IMR-90 (cell line): ENCODE data around the gene ADGRA3. TPM values are rescaled to one million over a fixed set of nuclear protein-coding genes. Genes with fewer than 3 reads are reported as not detected.

ENCODE experiments used
- ATAC-seq: fragments of 200-7000 bp; cut with Tn5 transposase; 2 replicates; pipeline ENCODE4 v1.9.1; 2020; ENCODE audit warnings: low read depth, mild to moderate bottlenecking, moderate library complexity
- BruUV-seq: library from RNA; stranded (reverse); fragments of 400-500 nt; replicated peaks from 2 replicates; lab custom pipeline; 2021; lab: Mats Ljungman, UMichigan
- CTCF ChIA-PET: fragments of 300-600 bp; formaldehyde crosslinking; extraction: SDS; loops from one replicate; lab custom pipeline; 2021; ENCODE audit warnings: antibody characterized with exemption; lab: Yijun Ruan, JAX
- POLR2A ChIA-PET: fragments of 300-600 bp; sonication (Branson Sonifier 250); formaldehyde crosslinking; loops from one replicate; lab custom pipeline; 2022; ENCODE audit warnings: antibody characterized with exemption; ENCODE audit not compliant: unreplicated experiment; lab: Charles Lee
- DNase-seq: peaks from one replicate; pipeline ENCODE4 v3.0.0; 2013
- H2AFZ ChIP-seq: replicated peaks from 2 replicates; pipeline ENCODE3; 2013; ENCODE audit warnings: low read length, mild to moderate bottlenecking; ENCODE audit not compliant: poor library complexity
- H2AK5ac ChIP-seq: 2 replicates; pipeline ENCODE4 v1.6.1; 2013; ENCODE audit warnings: low read depth, low read length, inconsistent platforms
- H2AK9ac ChIP-seq: replicated peaks from 2 replicates; pipeline ENCODE3; 2013; ENCODE audit warnings: mild to moderate bottlenecking, low read depth, low read length, moderate library complexity; ENCODE audit not compliant: poor library complexity
- H2BK120ac ChIP-seq: 2 replicates; pipeline ENCODE4 v1.6.1; 2013; ENCODE audit warnings: low read depth, low read length, inconsistent platforms
- H2BK15ac ChIP-seq: 3 replicates; pipeline ENCODE4 v1.6.1; 2013; ENCODE audit warnings: low read depth, low read length, inconsistent platforms
- H2BK20ac ChIP-seq: 2 replicates; pipeline ENCODE4 v1.6.1; 2013; ENCODE audit warnings: low read depth, mild to moderate bottlenecking, inconsistent platforms, low read length, moderate library complexity
- H2BK5ac ChIP-seq: 2 replicates; pipeline ENCODE4 v1.6.1; 2013; ENCODE audit warnings: mild to moderate bottlenecking, low read depth, low read length, inconsistent platforms; ENCODE audit not compliant: poor library complexity, severe bottlenecking
- H3K14ac ChIP-seq: replicated peaks from 2 replicates; pipeline ENCODE4 v1.6.1; 2013; ENCODE audit warnings: low read depth, low read length, inconsistent platforms
- H3K18ac ChIP-seq: 2 replicates; pipeline ENCODE4 v1.6.1; 2013; ENCODE audit warnings: low read depth, low read length, control low read depth
- H3K23ac ChIP-seq: 2 replicates; pipeline ENCODE4 v1.6.1; 2013; ENCODE audit warnings: low read depth, low read length, inconsistent platforms
- H3K27ac ChIP-seq: 2 replicates; pipeline ENCODE4 v1.5.1; 2013; ENCODE audit warnings: mild to moderate bottlenecking, control low read depth, low read length; ENCODE audit not compliant: insufficient read depth
- H3K27me3 ChIP-seq: 2 replicates; pipeline ENCODE4 v1.6.1; 2013; ENCODE audit warnings: low read length; ENCODE audit not compliant: control insufficient read depth, insufficient read depth
- H3K36me3 ChIP-seq: 2 replicates; pipeline ENCODE4 v1.6.1; 2013; ENCODE audit warnings: low read length, mixed read lengths; ENCODE audit not compliant: control insufficient read depth, insufficient read depth
- H3K4ac ChIP-seq: 2 replicates; pipeline ENCODE4 v1.6.1; 2013; ENCODE audit warnings: low read depth, low read length, inconsistent platforms
- H3K4me1 ChIP-seq: 2 replicates; pipeline ENCODE4 v1.6.1; 2013; ENCODE audit warnings: low read length, mixed read lengths; ENCODE audit not compliant: control insufficient read depth, insufficient read depth
- H3K4me2 ChIP-seq: 2 replicates; pipeline ENCODE4 v1.6.1; 2013; ENCODE audit warnings: low read depth, mild to moderate bottlenecking, control low read depth, low read length, moderate library complexity
- H3K4me3 ChIP-seq: 2 replicates; pipeline ENCODE4 v1.5.1; 2013; ENCODE audit warnings: low read depth, mild to moderate bottlenecking, control low read depth, low read length, moderate library complexity; ENCODE audit not compliant: insufficient read depth
- H3K56ac ChIP-seq: 2 replicates; pipeline ENCODE4 v1.6.1; 2013; ENCODE audit warnings: low read length, inconsistent platforms; ENCODE audit not compliant: insufficient read depth; ENCODE audit errors: extremely low read depth
- H3K79me1 ChIP-seq, 2 experiments: 2 replicates each; pipeline ENCODE4 v1.6.1; 2013; ENCODE audit warnings: low read length in 2 of 2, inconsistent platforms in 1 of 2, low read depth in 1 of 2
- H3K9ac ChIP-seq: 2 replicates; pipeline ENCODE4 v1.6.1; 2013; ENCODE audit warnings: low read depth, low read length, control low read depth
- H3K9me1 ChIP-seq: 2 replicates; pipeline ENCODE4 v1.6.1; 2013; ENCODE audit warnings: low read length, inconsistent platforms; ENCODE audit not compliant: insufficient read depth
- H3K9me3 ChIP-seq: 2 replicates; pipeline ENCODE4 v1.6.1; 2013; ENCODE audit warnings: low read length; ENCODE audit not compliant: control insufficient read depth, insufficient read depth
- H4K20me1 ChIP-seq: 2 replicates; pipeline ENCODE4 v1.6.1; 2013; ENCODE audit warnings: low read length, inconsistent platforms; ENCODE audit not compliant: insufficient read depth
- H4K5ac ChIP-seq: 2 replicates; pipeline ENCODE4 v1.6.1; 2013; ENCODE audit warnings: mild to moderate bottlenecking, low read depth, low read length, control low read depth
- H4K8ac ChIP-seq, 2 experiments: 2 replicates each; pipeline ENCODE4 v1.6.1; 2013; ENCODE audit warnings: low read depth in 2 of 2, low read length in 2 of 2, control low read depth in 1 of 2, inconsistent platforms in 1 of 2
- H4K91ac ChIP-seq: 2 replicates; pipeline ENCODE4 v1.6.1; 2013; ENCODE audit warnings: low read depth, low read length, inconsistent platforms; ENCODE audit not compliant: insufficient read depth
- BHLHE40 ChIP-seq: fragments of 150-350 bp; IDR thresholded peaks from 2 replicates; pipeline ENCODE4 v1.6.1; 2016; ENCODE audit warnings: mild to moderate bottlenecking, low read depth, low read length
- CEBPB ChIP-seq: IDR thresholded peaks from 2 replicates; pipeline ENCODE4 v1.6.1; 2012; ENCODE audit warnings: low read depth, low read length, improper control_type of control experiment
- CHD1 ChIP-seq: IDR thresholded peaks from 2 replicates; pipeline ENCODE4 v1.6.1; 2012; ENCODE audit warnings: low read depth, low read length, improper control_type of control experiment
- CTCF ChIP-seq: conservative IDR thresholded peaks from 2 replicates; pipeline ENCODE4 v1.5.1; 2012; ENCODE audit warnings: mild to moderate bottlenecking, low read depth, low read length, improper control_type of control experiment
- ELK1 ChIP-seq: fragments of 150-350 bp; IDR thresholded peaks from 2 replicates; pipeline ENCODE4 v1.6.1; 2016; ENCODE audit warnings: low read depth, mild to moderate bottlenecking, low read length, moderate library complexity, borderline replicate concordance
- FOS ChIP-seq: fragments of 150-350 bp; IDR thresholded peaks from 2 replicates; pipeline ENCODE4 v1.6.1; 2016; ENCODE audit warnings: low read depth, low read length
- MAFK ChIP-seq: IDR thresholded peaks from 2 replicates; pipeline ENCODE4 v1.6.1; 2012; ENCODE audit warnings: low read depth, low read length, improper control_type of control experiment
- MAZ ChIP-seq: IDR thresholded peaks from 2 replicates; pipeline ENCODE4 v1.6.1; 2012; ENCODE audit warnings: low read depth, mild to moderate bottlenecking, low read length, improper control_type of control experiment, moderate library complexity, borderline replicate concordance
- MXI1 ChIP-seq: IDR thresholded peaks from 2 replicates; pipeline ENCODE4 v1.6.1; 2012; ENCODE audit warnings: low read depth, mild to moderate bottlenecking, low read length, moderate library complexity, borderline replicate concordance
- NFE2L2 ChIP-seq: fragments of 150-350 bp; IDR thresholded peaks from 2 replicates; pipeline ENCODE4 v1.6.1; 2016; ENCODE audit warnings: low read depth, mild to moderate bottlenecking, low read length
- POLR2A ChIP-seq: IDR thresholded peaks from 2 replicates; pipeline ENCODE4 v1.6.1; 2012; ENCODE audit warnings: mild to moderate bottlenecking, low read depth, low read length
- RAD21 ChIP-seq: IDR thresholded peaks from 2 replicates; pipeline ENCODE4 v1.6.1; 2012; ENCODE audit warnings: low read length, improper control_type of control experiment
- RCOR1 ChIP-seq: IDR thresholded peaks from 2 replicates; pipeline ENCODE4 v1.6.1; 2012; ENCODE audit warnings: mild to moderate bottlenecking, low read length, improper control_type of control experiment; ENCODE audit not compliant: insufficient replicate concordance
- RFX5 ChIP-seq: IDR thresholded peaks from 2 replicates; pipeline ENCODE4 v1.8.0; 2012; ENCODE audit warnings: low read depth, mild to moderate bottlenecking, low read length, moderate library complexity
- SMC3 ChIP-seq: fragments of 150-350 bp; IDR thresholded peaks from 2 replicates; pipeline ENCODE4 v1.6.1; 2016; ENCODE audit warnings: low read depth, mild to moderate bottlenecking, antibody characterized with exemption, low read length, moderate library complexity
- USF2 ChIP-seq: fragments of 150-350 bp; IDR thresholded peaks from 2 replicates; pipeline ENCODE4 v1.6.1; 2017; ENCODE audit warnings: mild to moderate bottlenecking, antibody characterized with exemption, low read length, low read depth
- WGBS, 2 experiments: methylation state at CpG; one replicate each; pipeline versions ENCODE4 v1.1.5 to v1.1.7; 2013; ENCODE audit warnings: missing lambda C conversion rate in 2 of 2; ENCODE audit not compliant: insufficient read length in 1 of 2; ENCODE audit errors: extremely low coverage in 2 of 2; 5-methylcytosine and 5-hydroxymethylcytosine counted together
- dilution Hi-C: fragments of 300-500 bp; cut with HindIII; formaldehyde crosslinking; loops from one replicate; pipeline ENCODE4 v1.14.3; 2018; ENCODE audit warnings: low sequenced_read_pairs; ENCODE audit not compliant: unreplicated experiment
- in situ Hi-C: fragments of 300-500 bp; cut with MboI; formaldehyde crosslinking; loops from 3 replicates; pipeline ENCODE4 v1.14.3; 2019; ENCODE audit warnings: low sequenced_read_pairs, inconsistent platforms, mixed read lengths
- intact Hi-C: fragments of 100-400 bp; cut with micrococcal nuclease; formaldehyde crosslinking; loops from 2 replicates; pipeline ENCODE4 v1.10.0; 2022
- polyA plus RNA-seq, 3 experiments: library from polyadenylated mRNA; depleted of rRNA; stranded (reverse); fragments of >200 nt; gene quantifications; 2 replicates each; pipeline ENCODE4 v1.2.3, GENCODE V29; 2012; ENCODE audit warnings: low replicate concordance in 1 of 3
- total RNA-seq: library from RNA; depleted of rRNA; stranded (reverse); fragments of >200 nt; gene quantifications from 2 replicates; pipeline ENCODE4 v1.2.3, GENCODE V29; 2012

The ADGRA3 gene
- total and polyA plus RNA-seq, 2 of the 4 experiments (the other 2 are of a cell fraction): 20.1 to 28.0 TPM

- no peak overlapping the region for H4K8ac ChIP-seq
- intact Hi-C loops: no loop called here
- no peak overlapping the region for H2AK9ac ChIP-seq
- H2AFZ ChIP-seq: no peak overlapping the region
- no peak overlapping the region for H3K56ac ChIP-seq
- H2BK5ac ChIP-seq: no peak overlapping the region
- no peak overlapping the region for H4K91ac ChIP-seq
- H3K18ac ChIP-seq: no peak overlapping the region
- DNase-seq: no peak
- H3K27me3 ChIP-seq: peaks cover 2% of the 10 kb centered on the region; the same call in 1 of the 2 replicates
- ATAC-seq: no peak
- H3K9me1 ChIP-seq: no peaks in the 10 kb centered on the region
- no peaks in the 10 kb centered on the region for H3K36me3 ChIP-seq
- no peak overlapping the region for H2BK120ac ChIP-seq
- no peak overlapping the region for H3K4ac ChIP-seq
- H3K14ac ChIP-seq: no peak overlapping the region
- ChIA-PET POLR2A (no interaction called here), CTCF (interaction anchor here (0.6 kb wide), 1 partner anchor 102 kb away, joined by 4 read pairs; no protein-coding TSS in a partner anchor)
- no peak overlapping the region for H3K9ac ChIP-seq
- no CpG with 5 or more reads among the region's 1 CpG for WGBS, 2 experiments
- H3K4me3 ChIP-seq: no peak overlapping the region
- no peak overlapping the region for H2AK5ac ChIP-seq
- H4K5ac ChIP-seq: no peak overlapping the region
- H2BK15ac ChIP-seq: no peak overlapping the region
- no peaks in the 10 kb centered on the region for H3K4me1 ChIP-seq
- in situ Hi-C loops: no loop called here
- no peak for TF ChIP-seq POLR2A
- no peak for TF ChIP-seq FOS
- TF ChIP-seq CEBPB: no peak
- TF ChIP-seq CHD1: no peak
- TF ChIP-seq MAFK: no peak
- TF ChIP-seq RAD21: no peak
- TF ChIP-seq ELK1: no peak
- no peak for TF ChIP-seq BHLHE40
- TF ChIP-seq MXI1: no peak
- TF ChIP-seq RCOR1: no peak
- TF ChIP-seq CTCF: no peak
- no peak for TF ChIP-seq RFX5
- no peak for TF ChIP-seq USF2
- TF ChIP-seq MAZ: no peak
- TF ChIP-seq SMC3: no peak
- TF ChIP-seq NFE2L2: no peak
- H3K27ac ChIP-seq: no peak overlapping the region
- no peaks in the 10 kb centered on the region for H4K20me1 ChIP-seq
- H3K9me3 ChIP-seq: no peaks in the 10 kb centered on the region
- dilution Hi-C loops: no loop called here
- BruUV-seq: no TSS peak
- H2BK20ac ChIP-seq: no peak overlapping the region
- no peak overlapping the region for H3K4me2 ChIP-seq
- H3K79me1 ChIP-seq: no peaks in the 10 kb centered on the region
- no peak overlapping the region for H3K23ac ChIP-seq
Measured at GRCh38 chr4:22551550-22551949, 35.7 kb upstream of the ADGRA3 start.
